Breast epithelium (tissue), 4 donors: ENCODE data around the gene GALNT10. TPM values are rescaled to one million over a fixed set of nuclear protein-coding genes. Genes with fewer than 3 reads are reported as not detected.

Source experiments
- DNase-seq, 2 donors: peaks; one replicate each; pipeline ENCODE4 v3.0.0-alpha.2; 2019; ENCODE audit warnings: low spot score in 2 of 2
- H3K27ac ChIP-seq, 2 donors: fragments of 200-600 bp; sonication (generic) in 1 of 2; one replicate each; pipeline ENCODE4 v1.5.1; 2016 to 2019; ENCODE audit warnings: mild to moderate bottlenecking in 1 of 2
- H3K27me3 ChIP-seq, 2 donors: fragments of 200-600 bp; sonication (generic) in 1 of 2; one replicate each; pipeline versions ENCODE4 v1.5.1 to v1.6.0; 2017 to 2019; ENCODE audit warnings: control low read depth in 1 of 2, mild to moderate bottlenecking in 1 of 2
- H3K36me3 ChIP-seq: fragments of 200-600 bp; one replicate; pipeline ENCODE4 v1.5.1; 2019
- H3K4me1 ChIP-seq, 2 donors: fragments of 200-600 bp; sonication (generic); one replicate each; pipeline ENCODE4 v1.5.1; 2016 to 2019; ENCODE audit warnings: control low read depth in 1 of 2
- H3K4me3 ChIP-seq, 3 donors: fragments of 200-600 bp; sonication (generic); 1 replicate in 2 of 3; 2 replicates in 1 of 3; pipeline ENCODE4 v1.5.1; 2016 to 2019; ENCODE audit warnings: mild to moderate bottlenecking in 3 of 3, moderate library complexity in 2 of 3
- H3K9me3 ChIP-seq, 2 donors: fragments of 200-600 bp; sonication (generic) in 1 of 2; one replicate each; pipeline ENCODE4 v1.5.1; 2016 to 2019; ENCODE audit warnings: control low read depth in 1 of 2
- POLR2A ChIP-seq: fragments of 450-650 bp; IDR thresholded peaks from one replicate; pipeline ENCODE4 v1.6.1; 2016; ENCODE audit warnings: antibody characterized with exemption, mild to moderate bottlenecking, moderate library complexity
- POLR2AphosphoS5 ChIP-seq, 3 donors: sonication (generic); formaldehyde crosslinking; IDR thresholded peaks; one replicate each; pipeline ENCODE4 v1.6.1; 2017; ENCODE audit warnings: antibody characterized with exemption in 3 of 3
- intact Hi-C: fragments of 100-400 bp; cut with DNase I; formaldehyde crosslinking; loops from one replicate; pipeline ENCODE4 v1.15.1; 2023; ENCODE audit warnings: low total_unique reads
- total RNA-seq, 3 donors: library from RNA; depleted of rRNA; stranded (reverse); fragments of >200 nt; gene quantifications; one replicate each; pipeline ENCODE4 v1.1.0, GENCODE V29; 2016
- TF ChIP-seq, protein P1 (sequence below), 3 donors: fragments of 450-650 bp; IDR thresholded peaks; one replicate each; pipeline ENCODE4 v1.5.1; 2016 to 2017; ENCODE audit warnings: antibody characterized with exemption in 3 of 3, mild to moderate bottlenecking in 3 of 3, moderate library complexity in 3 of 3

Gene GALNT10
- total RNA-seq, 3 donors from 2014 or later, result 32.8 to 67.2 (median 34.1) TPM

GRCh38 chr5:154418344-154418820 lies 227.8 kb downstream of the GALNT10 start:
- intact Hi-C loops, result no loop called here
- Histone ChIP-seq H3K27me3 (no peaks in the 10 kb centered on the region), H3K9me3 (no peaks in the 10 kb centered on the region), H3K36me3 (no peaks in the 10 kb centered on the region), H3K27ac (no peak overlapping the region), H3K4me1 (no peaks in the 10 kb centered on the region), H3K4me3 (no peak overlapping the region)
- DNase-seq, result no peak
- TF ChIP-seq POLR2A, result no peak
- TF ChIP-seq POLR2AphosphoS5 (IDR thresholded peaks at IDR 0.05), result no peak
- TF ChIP-seq, protein P1, sequence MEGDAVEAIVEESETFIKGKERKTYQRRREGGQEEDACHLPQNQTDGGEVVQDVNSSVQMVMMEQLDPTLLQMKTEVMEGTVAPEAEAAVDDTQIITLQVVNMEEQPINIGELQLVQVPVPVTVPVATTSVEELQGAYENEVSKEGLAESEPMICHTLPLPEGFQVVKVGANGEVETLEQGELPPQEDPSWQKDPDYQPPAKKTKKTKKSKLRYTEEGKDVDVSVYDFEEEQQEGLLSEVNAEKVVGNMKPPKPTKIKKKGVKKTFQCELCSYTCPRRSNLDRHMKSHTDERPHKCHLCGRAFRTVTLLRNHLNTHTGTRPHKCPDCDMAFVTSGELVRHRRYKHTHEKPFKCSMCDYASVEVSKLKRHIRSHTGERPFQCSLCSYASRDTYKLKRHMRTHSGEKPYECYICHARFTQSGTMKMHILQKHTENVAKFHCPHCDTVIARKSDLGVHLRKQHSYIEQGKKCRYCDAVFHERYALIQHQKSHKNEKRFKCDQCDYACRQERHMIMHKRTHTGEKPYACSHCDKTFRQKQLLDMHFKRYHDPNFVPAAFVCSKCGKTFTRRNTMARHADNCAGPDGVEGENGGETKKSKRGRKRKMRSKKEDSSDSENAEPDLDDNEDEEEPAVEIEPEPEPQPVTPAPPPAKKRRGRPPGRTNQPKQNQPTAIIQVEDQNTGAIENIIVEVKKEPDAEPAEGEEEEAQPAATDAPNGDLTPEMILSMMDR (IDR thresholded peaks at IDR 0.05), result no peak

- TF ChIP-seq POLR2A (no peak), POLR2AphosphoS5 (IDR thresholded peaks at IDR 0.05) (no peak)
- TF ChIP-seq, protein P1 (IDR thresholded peaks at IDR 0.05), result no peak
- Histone ChIP-seq H3K27ac (no peak overlapping the region), H3K4me3 (no peak overlapping the region), H3K27me3 (no peaks in the 10 kb centered on the region), H3K9me3 (no peaks in the 10 kb centered on the region), H3K4me1 (no peaks in the 10 kb centered on the region), H3K36me3 (no peaks in the 10 kb centered on the region)
- intact Hi-C loops, result no loop called here
- no peak for DNase-seq
Observed at GRCh38 chr5:154419236-154419635, 228.7 kb downstream of the GALNT10 start.

- intact Hi-C loops, result no loop called here
- Histone ChIP-seq H3K36me3 (no peaks in the 10 kb centered on the region), H3K27me3 (no peaks in the 10 kb centered on the region), H3K27ac (no peak overlapping the region), H3K4me1 (no peaks in the 10 kb centered on the region), H3K9me3 (no peaks in the 10 kb centered on the region), H3K4me3 (no peak overlapping the region)
- DNase-seq, result no peak
- TF ChIP-seq POLR2A (no peak), POLR2AphosphoS5 (IDR thresholded peaks at IDR 0.05) (no peak)
- TF ChIP-seq, protein P1 (IDR thresholded peaks at IDR 0.05), result no peak
Observed at GRCh38 chr5:154421868-154422267, 231.3 kb downstream of the GALNT10 start.

GRCh38 chr5:154422298-154422697 lies 231.8 kb downstream of the GALNT10 start:
- no peaks in the 10 kb centered on the region for H3K27me3 ChIP-seq
- H3K27ac ChIP-seq, result no peak overlapping the region
- DNase-seq, result no peak
- no peak overlapping the region for H3K4me3 ChIP-seq
- H3K4me1 ChIP-seq, result no peaks in the 10 kb centered on the region
- no peaks in the 10 kb centered on the region for H3K36me3 ChIP-seq
- intact Hi-C loops, result no loop called here
- TF ChIP-seq POLR2AphosphoS5 (IDR thresholded peaks at IDR 0.05), result no peak
- no peak for TF ChIP-seq POLR2A
- TF ChIP-seq, protein P1 (IDR thresholded peaks at IDR 0.05), result no peak
- H3K9me3 ChIP-seq, result no peaks in the 10 kb centered on the region

DNA sequence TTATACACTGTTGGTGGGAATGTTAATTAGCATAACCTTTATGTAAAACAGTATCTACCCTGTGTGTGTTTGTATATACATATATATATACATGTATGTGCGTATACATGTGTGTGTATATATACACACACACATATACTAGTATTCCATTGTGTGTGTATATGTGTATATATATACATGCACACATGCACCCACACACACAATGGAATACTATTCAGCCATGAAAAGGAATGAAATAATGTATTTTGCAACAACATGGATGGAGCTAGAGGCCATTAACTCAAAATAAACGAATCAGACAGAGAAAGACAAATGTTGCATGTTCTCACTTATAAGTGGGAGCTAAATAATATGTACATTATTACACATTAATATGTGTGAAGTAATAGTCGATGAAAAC lies 237.7 kb downstream of the GALNT10 start:
- no peak for DNase-seq
- Histone ChIP-seq H3K36me3 (no peaks in the 10 kb centered on the region), H3K27me3 (no peaks in the 10 kb centered on the region), H3K27ac (no peak overlapping the region), H3K4me3 (no peak overlapping the region), H3K4me1 (no peaks in the 10 kb centered on the region), H3K9me3 (no peaks in the 10 kb centered on the region)
- TF ChIP-seq POLR2AphosphoS5 (IDR thresholded peaks at IDR 0.05) (no peak), POLR2A (no peak)
- TF ChIP-seq, protein P1 (IDR thresholded peaks at IDR 0.05), result no peak
- intact Hi-C loops, result no loop called here
